Sigmoid colon (tissue), 7 donors: ENCODE data around the gene SEC23A. TPM values are rescaled to one million over a fixed set of nuclear protein-coding genes. Genes with fewer than 3 reads are reported as not detected.
"Not testable (repeated sequence)": the region's sequence is repeated elsewhere in the genome, so short reads cannot be mapped to it uniquely, and the experiment has no call there.

Experiments
- DNase-seq: peaks from one replicate; pipeline ENCODE4 v3.0.0-alpha.2; 2019
- H3K27ac ChIP-seq, 4 donors: fragments of 200-600 bp; sonication (generic); one replicate each; pipeline ENCODE4 v1.5.1; 2016 to 2019; ENCODE audit warnings: mild to moderate bottlenecking in 1 of 4
- H3K27me3 ChIP-seq, 3 donors: fragments of 200-600 bp; sonication (generic); one replicate each; pipeline ENCODE4 v1.5.1; 2019; ENCODE audit warnings: mild to moderate bottlenecking in 1 of 3
- H3K36me3 ChIP-seq, 4 donors: fragments of 200-600 bp; sonication (generic); one replicate each; pipeline ENCODE4 v1.5.1; 2016 to 2019
- H3K4me1 ChIP-seq, 4 donors: fragments of 200-600 bp; sonication (generic); one replicate each; pipeline ENCODE4 v1.5.1; 2017 to 2019
- H3K4me3 ChIP-seq, 4 donors: fragments of 200-600 bp; sonication (generic); one replicate each; pipeline ENCODE4 v1.5.1; 2017 to 2019; ENCODE audit warnings: mild to moderate bottlenecking in 2 of 4, moderate library complexity in 1 of 4
- H3K9me3 ChIP-seq, 4 donors: fragments of 200-600 bp in 3 of 4; sonication (generic) in 3 of 4; one replicate each; pipeline versions ENCODE4 v1.5.1 to v1.6.1; 2013 to 2019
- CTCF ChIP-seq, 4 experiments: fragments of 450-650 bp in 3 of 4; fragments of 200-600 bp in 1 of 4; IDR thresholded peaks; one replicate each; pipeline ENCODE4 v1.5.1; 2016 to 2019; ENCODE audit warnings: antibody characterized with exemption in 4 of 4, mild to moderate bottlenecking in 3 of 4, moderate library complexity in 2 of 4
- EP300 ChIP-seq, 4 donors: sonication (generic); formaldehyde crosslinking; IDR thresholded peaks; one replicate each; pipeline ENCODE4 v1.6.1; 2017; ENCODE audit warnings: antibody characterized with exemption in 4 of 4
- POLR2A ChIP-seq, 2 donors: fragments of 450-650 bp; IDR thresholded peaks; one replicate each; pipeline ENCODE4 v1.6.1; 2016; ENCODE audit warnings: antibody characterized with exemption in 2 of 2, mild to moderate bottlenecking in 2 of 2, moderate library complexity in 2 of 2
- POLR2AphosphoS5 ChIP-seq, 4 donors: sonication (generic); formaldehyde crosslinking; IDR thresholded peaks; one replicate each; pipeline ENCODE4 v1.6.1; 2017; ENCODE audit warnings: antibody characterized with exemption in 4 of 4
- WGBS, 2 donors: extraction: QIAGEN DNeasy Blood & Tissue Kit; methylation state at CpG; one replicate each; pipeline ENCODE4 v1.1.7; 2013; 5-methylcytosine and 5-hydroxymethylcytosine counted together
- intact Hi-C: fragments of 100-400 bp; cut with DNase I; formaldehyde crosslinking; loops from one replicate; pipeline ENCODE4 v1.15.1; 2023
- polyA plus RNA-seq, 3 donors: library from polyadenylated mRNA; stranded (reverse); fragments of 200-250 nt; gene quantifications; one replicate each; pipeline ENCODE4 v1.2.3, GENCODE V29; 2013
- total RNA-seq, 4 donors: library from RNA; depleted of rRNA; stranded (reverse); fragments of >200 nt; gene quantifications; one replicate each; pipeline ENCODE4 v1.1.0, GENCODE V29; 2016
- donor health status: healthy with polysubstance abuse.
- donor health status: Bipolar disorder and iron deficiency.
- donor health status: healthy.

SEC23A gene
- total and polyA plus RNA-seq, 7 donors, result 25.2 to 235 (median 118) TPM

GRCh38 chr14:39138440-39138839 is 35.4 kb upstream of the SEC23A start:
- Histone ChIP-seq H3K27ac (peak overlapping the region in 2 of 4 donors; percentile 6 to 8), H3K27me3 (no peaks in the 10 kb centered on the region), H3K36me3 (peaks cover 0 to 64% (median 1%) of the 10 kb centered on the region in 4 donors), H3K4me3 (no peak overlapping the region), H3K9me3 (no peaks in the 10 kb centered on the region), H3K4me1 (peaks cover 0 to 9% (median 6%) of the 10 kb centered on the region in 4 donors)
- intact Hi-C loops, result no loop called here
- 92 to 95% methylated on average over 1 of the region's 1 CpG for WGBS, 2 donors
- DNase-seq, result no peak
- no peak for TF ChIP-seq CTCF (IDR thresholded peaks at IDR 0.05)
- TF ChIP-seq POLR2AphosphoS5 (IDR thresholded peaks at IDR 0.05), result no peak
- no peak for TF ChIP-seq POLR2A (IDR thresholded peaks at IDR 0.05)
- no peak for TF ChIP-seq EP300 (IDR thresholded peaks at IDR 0.05)

GRCh38 chr14:39137835-39138234 is 34.8 kb upstream of the SEC23A start:
- H3K4me3 ChIP-seq, H3K27me3 ChIP-seq, intact Hi-C loops, DNase-seq, H3K9me3 ChIP-seq, H3K4me1 ChIP-seq: not testable (repeated sequence)
- H3K27ac ChIP-seq, result peak overlapping the region in 2 of 4 donors; percentile 4 to 8
- 92 to 97% methylated on average over 8 of the region's 8 CpGs for WGBS, 2 donors
- H3K36me3 ChIP-seq, result peaks cover 0 to 69% (median 1%) of the 10 kb centered on the region in 4 donors

GRCh38 chr14:39122330-39123138 is 19.5 kb upstream of the SEC23A start:
- H3K27ac ChIP-seq, result no peak overlapping the region
- H3K27me3 ChIP-seq, result no peaks in the 10 kb centered on the region
- H3K4me1 ChIP-seq, result no peaks in the 10 kb centered on the region
- 91% methylated on average over 3 of the region's 3 CpGs for WGBS, 2 donors
- intact Hi-C loops, result no loop called here
- H3K4me3 ChIP-seq, result no peak overlapping the region
- no peaks in the 10 kb centered on the region for H3K9me3 ChIP-seq
- peaks cover 0 to 94% (median 19%) of the 10 kb centered on the region in 4 donors for H3K36me3 ChIP-seq
- TF ChIP-seq POLR2AphosphoS5 (IDR thresholded peaks at IDR 0.05) (no peak), EP300 (IDR thresholded peaks at IDR 0.05) (no peak), POLR2A (IDR thresholded peaks at IDR 0.05) (no peak), CTCF (IDR thresholded peaks at IDR 0.05) (no peak)
- no peak for DNase-seq

- Histone ChIP-seq H3K27ac (peak within 1 kb of the TSS; percentile 79 to 85 (median 80)), H3K27me3 (no peaks in the 10 kb centered on the region), H3K4me1 (peaks cover 0 to 13% (median 6%) of the 10 kb centered on the region in 4 donors), H3K9me3 (no peaks in the 10 kb centered on the region), H3K36me3 (peaks cover 0 to 20% (median 4%) of the 10 kb centered on the region in 4 donors), H3K4me3 (peak within 1 kb of the TSS; percentile 54 to 79 (median 62))
- 1% methylated on average over 40 of the region's 40 CpGs for WGBS, 2 donors
- peak; percentile 96 for DNase-seq
- intact Hi-C loops, result loop anchor here (5.0 kb wide), 1 partner anchor 153 kb away; no protein-coding TSS in a partner anchor
- no peak for TF ChIP-seq EP300 (IDR thresholded peaks at IDR 0.05)
- peak; percentile 21 to 28 for TF ChIP-seq POLR2A (IDR thresholded peaks at IDR 0.05)
- TF ChIP-seq POLR2AphosphoS5 (IDR thresholded peaks at IDR 0.05), result peak in 3 of 4 donors; percentile 70 to 80 (median 71)
- no peak for TF ChIP-seq CTCF (IDR thresholded peaks at IDR 0.05)
Measured at GRCh38 chr14:39114073-39114838, 11.2 kb upstream of the SEC23A start, which contains the start of gene GEMIN2. Gene GEMIN2, plus strand, starts transcription at chr14:39114323. Its CDS starts 16 bp downstream, at chr14:39114339.

- WGBS, 2 donors, result 57 to 76% methylated on average over 3 of the region's 3 CpGs
- no peaks in the 10 kb centered on the region for H3K27me3 ChIP-seq
- TF ChIP-seq EP300 (IDR thresholded peaks at IDR 0.05) (no peak), POLR2AphosphoS5 (IDR thresholded peaks at IDR 0.05) (no peak), CTCF (IDR thresholded peaks at IDR 0.05) (no peak), POLR2A (IDR thresholded peaks at IDR 0.05) (no peak)
- no peaks in the 10 kb centered on the region for H3K9me3 ChIP-seq
- H3K4me3 ChIP-seq, result peak overlapping the region; percentile 54 to 79 (median 62)
- intact Hi-C loops, result loop anchor here (5.0 kb wide), 1 partner anchor 154 kb away; no protein-coding TSS in a partner anchor
- peak overlapping the region; percentile 79 to 85 (median 80) for H3K27ac ChIP-seq
- H3K36me3 ChIP-seq, result peaks cover 0 to 14% (median 0%) of the 10 kb centered on the region in 4 donors
- H3K4me1 ChIP-seq, result peaks cover 0 to 13% (median 6%) of the 10 kb centered on the region in 4 donors
- DNase-seq, result no peak
Measured at GRCh38 chr14:39113685-39114072, 10.6 kb upstream of the SEC23A start.
